GM19395 (cell line): ENCODE measurements around the gene SIGLEC7.

Experiments used
- ATAC-seq: cut with Tn5 transposase; IDR thresholded peaks from one replicate; pipeline ENCODE4 v1.9.1; 2021; ENCODE audit warnings: mild to moderate bottlenecking, moderate library complexity; ENCODE audit not compliant: unreplicated experiment

Gene SIGLEC7

GRCh38 chr19:51116736-51117286 is 25.3 kb upstream of the SIGLEC7 start:
- ATAC-seq = no peak

DNA sequence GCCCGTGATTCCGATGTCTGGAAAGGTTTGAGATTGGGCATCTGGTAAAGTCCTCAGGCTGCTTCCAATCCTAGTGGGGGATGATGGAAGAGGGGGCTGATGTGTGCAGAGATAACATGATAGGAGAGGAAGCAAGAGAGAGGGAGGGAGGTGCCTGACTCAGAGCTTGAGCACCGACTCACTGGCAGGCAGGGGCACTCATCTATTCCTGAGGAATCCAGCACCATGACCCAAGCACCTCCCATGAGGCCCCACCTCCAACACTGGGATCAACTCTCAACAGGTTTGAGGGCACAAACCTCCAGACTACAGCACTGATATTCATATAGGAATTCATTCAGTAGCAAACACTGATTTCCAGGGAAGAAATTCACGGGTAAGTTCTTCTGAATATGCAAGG is 23.0 kb upstream of the SIGLEC7 start:
- no peak for ATAC-seq

DNA sequence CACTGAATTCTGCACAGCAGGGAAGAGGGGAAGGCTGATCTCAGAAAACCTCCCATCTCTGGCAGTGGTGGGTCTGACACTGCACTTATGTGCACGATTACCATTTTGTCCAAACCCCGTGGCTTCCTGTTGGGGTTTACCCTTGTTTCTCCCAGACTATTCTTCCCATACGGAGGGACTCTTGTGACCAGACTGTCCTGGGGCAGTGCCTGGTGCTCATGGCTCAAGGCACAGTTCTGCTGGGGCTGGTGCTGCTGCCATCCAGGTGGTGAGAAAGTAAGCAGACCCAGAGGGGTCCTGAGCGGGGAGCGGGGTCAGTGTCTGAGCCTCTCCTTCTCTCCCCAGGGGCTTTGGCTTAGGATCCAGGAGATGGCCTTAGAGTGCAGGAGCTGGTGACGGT is 22.5 kb upstream of the SIGLEC7 start:
- no peak for ATAC-seq

- ATAC-seq = no peak
These were observed 21.9 kb upstream of the SIGLEC7 start for GRCh38 chr19:51120160-51120559.

GRCh38 chr19:51121257-51121656 is 20.8 kb upstream of the SIGLEC7 start:
- ATAC-seq = no peak

DNA sequence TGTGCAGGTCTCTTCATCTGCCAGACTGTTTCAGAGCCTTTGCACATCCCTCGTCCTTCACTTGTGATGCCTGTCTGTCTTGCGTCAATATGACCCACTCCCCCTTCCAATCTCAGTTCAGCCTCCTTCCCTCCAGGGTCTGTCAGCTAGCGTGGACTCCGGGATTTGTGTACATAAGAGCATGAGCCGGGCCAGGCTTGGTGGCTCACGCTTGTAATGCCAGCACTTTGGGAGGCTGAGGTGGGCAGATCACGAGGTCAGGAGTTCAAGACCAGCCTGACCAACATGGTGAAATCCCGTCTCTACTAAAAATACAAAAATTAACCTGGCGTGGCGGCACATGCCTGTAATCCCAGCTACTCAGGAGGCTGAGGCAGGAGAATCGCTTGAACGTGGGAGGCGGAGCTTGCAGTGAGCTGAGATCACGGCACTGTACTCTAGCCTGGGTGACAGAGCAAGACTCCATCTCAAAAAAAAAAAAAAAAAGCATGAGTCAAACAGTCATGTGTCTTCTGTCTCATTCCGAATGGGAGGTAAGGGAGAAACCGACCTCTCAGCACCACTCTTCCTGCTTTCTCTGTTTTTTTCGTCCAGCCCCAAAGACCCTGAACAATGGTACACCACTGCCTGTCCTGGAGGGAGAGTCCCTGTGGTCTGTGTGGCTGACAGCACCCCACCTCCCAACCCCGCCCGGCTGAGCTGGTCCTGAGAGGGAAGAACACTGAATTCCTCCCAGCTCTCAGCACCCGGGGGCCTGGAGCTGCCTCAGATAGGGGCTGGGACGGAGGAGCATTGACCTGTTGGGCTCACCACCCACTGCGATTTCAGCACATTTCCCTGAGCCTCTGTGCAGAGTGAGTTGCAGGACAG is 19.8 kb upstream of the SIGLEC7 start:
- no peak for ATAC-seq

DNA sequence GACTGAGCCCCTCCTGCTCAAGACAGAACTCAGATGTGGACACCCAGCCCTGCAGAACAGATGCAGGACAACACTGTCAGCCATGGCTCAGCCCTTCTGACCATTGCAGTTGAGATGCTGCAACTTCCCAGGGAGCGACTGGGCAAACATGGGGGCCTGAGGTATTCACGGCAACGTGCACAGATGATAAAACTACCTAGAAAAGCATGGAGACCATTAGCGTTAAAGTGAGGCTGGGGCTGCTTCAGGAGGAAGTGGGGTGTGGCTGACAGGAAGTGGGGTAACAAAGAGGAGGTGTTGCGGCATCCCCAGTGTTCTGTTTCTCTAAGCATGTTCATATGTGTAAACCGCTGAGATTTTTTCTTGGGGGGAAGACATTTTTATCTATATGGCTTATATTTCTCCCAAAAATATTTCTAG is 18.7 kb upstream of the SIGLEC7 start:
- no peak for ATAC-seq

- ATAC-seq = no peak
These were observed 18.3 kb upstream of the SIGLEC7 start for GRCh38 chr19:51123802-51124201.

GRCh38 chr19:51124216-51124615 is 17.9 kb upstream of the SIGLEC7 start:
- no peak for ATAC-seq

GRCh38 chr19:51124729-51125128 is 17.4 kb upstream of the SIGLEC7 start, which contains the start of gene SIGLEC9:
Gene SIGLEC9 (plus strand): TSS chr19:51124906. CDS start chr19:51124975, 69 bp downstream.
- no peak for ATAC-seq

- no peak for ATAC-seq
These were observed 16.6 kb upstream of the SIGLEC7 start for GRCh38 chr19:51125421-51126075.

DNA sequence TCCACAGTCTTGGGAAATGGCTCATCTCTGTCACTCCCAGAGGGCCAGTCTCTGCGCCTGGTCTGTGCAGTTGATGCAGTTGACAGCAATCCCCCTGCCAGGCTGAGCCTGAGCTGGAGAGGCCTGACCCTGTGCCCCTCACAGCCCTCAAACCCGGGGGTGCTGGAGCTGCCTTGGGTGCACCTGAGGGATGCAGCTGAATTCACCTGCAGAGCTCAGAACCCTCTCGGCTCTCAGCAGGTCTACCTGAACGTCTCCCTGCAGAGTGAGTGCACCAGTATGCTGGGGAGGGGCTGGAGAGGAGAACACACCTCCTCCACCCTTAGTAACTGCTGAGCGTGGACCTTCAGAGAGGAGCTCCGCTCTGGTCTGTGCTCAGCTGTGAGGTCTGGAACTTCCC is 15.1 kb upstream of the SIGLEC7 start:
- ATAC-seq = no peak

GRCh38 chr19:51127755-51128154 is 14.3 kb upstream of the SIGLEC7 start:
- no peak for ATAC-seq

- no peak for ATAC-seq
These were observed 13.9 kb upstream of the SIGLEC7 start for GRCh38 chr19:51128227-51128626.

DNA sequence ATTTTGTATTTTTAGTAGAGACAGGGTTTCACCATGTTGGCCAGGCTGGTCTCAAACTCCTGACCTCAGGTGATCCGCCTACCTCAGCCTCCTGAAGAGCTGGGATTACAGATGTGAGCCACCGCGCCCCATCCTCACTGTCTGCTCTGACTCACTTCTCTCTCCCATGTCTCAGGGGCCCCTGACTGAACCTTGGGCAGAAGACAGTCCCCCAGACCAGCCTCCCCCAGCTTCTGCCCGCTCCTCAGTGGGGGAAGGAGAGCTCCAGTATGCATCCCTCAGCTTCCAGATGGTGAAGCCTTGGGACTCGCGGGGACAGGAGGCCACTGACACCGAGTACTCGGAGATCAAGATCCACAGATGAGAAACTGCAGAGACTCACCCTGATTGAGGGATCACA is 12.4 kb upstream of the SIGLEC7 start:
- ATAC-seq = no peak

GRCh38 chr19:51131780-51132680 is 10.1 kb upstream of the SIGLEC7 start:
- ATAC-seq = no peak

DNA sequence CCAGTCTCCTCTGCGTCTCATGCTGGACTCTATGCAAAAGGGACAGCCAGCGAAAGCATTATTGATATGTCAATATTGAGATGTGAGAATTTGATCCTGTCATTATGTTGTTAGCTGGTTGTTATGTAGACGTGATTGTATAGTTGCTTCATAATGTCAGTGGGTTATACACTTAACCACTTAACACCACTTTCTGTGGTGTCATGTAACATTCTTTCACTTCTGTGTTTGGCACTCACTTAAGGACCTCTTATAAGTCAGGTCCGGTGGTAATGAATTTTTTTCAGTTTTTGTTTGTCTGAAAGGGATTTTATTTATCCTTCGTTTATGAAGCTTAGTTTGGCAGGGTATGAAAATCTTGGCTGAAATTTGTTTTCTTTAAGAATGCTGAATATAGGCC is 7.1 kb upstream of the SIGLEC7 start:
- ATAC-seq = no peak

DNA sequence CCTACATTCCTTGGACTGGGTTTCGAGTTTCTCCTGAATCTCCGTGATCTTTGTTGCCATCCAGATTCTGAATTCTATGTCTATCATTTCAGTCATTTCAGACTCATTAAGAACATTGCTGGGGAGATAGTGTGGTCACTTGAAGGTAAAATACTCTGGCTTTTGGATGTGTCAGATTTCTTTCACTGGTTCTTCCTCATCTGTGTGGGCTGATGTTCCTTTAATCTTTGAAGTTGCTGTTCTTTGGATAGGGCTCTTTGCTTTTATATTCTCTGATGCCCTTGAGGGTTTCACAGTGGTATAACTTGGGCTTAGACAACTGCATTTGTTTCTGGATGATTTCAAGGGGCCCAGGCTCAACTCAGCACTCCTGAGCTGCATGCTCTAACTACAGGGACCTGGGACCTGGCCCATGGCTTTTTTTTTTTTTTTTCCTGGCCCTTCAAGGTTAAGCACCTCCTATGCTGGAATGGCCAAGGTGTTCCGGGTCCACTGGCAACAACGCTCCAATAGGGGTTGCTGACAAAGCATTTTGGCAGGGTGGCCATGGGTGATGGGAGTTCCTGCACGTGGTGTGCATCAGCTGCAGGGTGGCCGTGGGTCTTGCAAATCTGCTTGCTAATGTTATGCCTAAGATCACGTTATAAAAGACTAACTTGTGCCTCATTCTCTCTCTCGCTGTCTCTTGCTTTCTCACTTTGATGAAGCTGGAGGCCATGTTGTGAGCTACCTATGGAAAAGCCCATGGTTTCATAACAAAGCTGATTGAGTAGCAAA is 5.9 kb upstream of the SIGLEC7 start:
- ATAC-seq = no peak

DNA sequence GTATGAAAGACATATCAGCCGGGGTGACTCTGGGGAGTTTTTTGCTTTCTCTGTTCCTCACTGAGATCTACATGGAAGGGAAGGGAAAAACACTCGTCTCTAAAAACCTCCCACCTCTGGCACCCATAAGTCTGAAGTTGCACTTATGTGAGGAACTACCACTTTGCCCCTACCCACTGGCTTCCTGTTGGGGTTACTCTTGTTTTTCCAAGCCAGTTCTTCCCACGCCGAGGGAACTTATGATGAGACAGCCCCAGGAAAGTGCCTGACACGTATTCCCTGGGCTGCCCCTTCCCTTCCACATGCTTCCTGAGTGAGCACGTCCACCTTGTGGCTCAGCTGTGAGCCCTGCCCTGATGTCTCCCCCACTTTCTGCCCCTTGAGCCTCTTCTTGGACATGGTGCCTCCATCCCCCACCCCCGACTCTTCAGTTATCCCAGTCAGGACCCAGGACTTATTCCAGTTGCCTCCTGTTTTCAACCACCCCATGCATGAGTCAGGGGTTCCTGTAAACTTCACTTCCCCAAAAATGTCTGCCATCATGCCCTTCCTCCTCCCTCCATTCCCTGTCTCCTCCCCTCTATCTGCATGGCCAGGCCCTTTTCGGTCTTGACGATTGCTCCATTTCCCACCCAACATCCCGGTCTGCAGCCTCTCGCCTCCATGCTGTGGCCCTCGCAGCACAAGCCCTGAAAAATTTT is 5.1 kb upstream of the SIGLEC7 start:
- no peak for ATAC-seq
